Left forelimb (tissue), 1 donor: ENCODE measurements around the gene ART4.

Experiments
- DNase-seq: peaks from one replicate; pipeline ENCODE4 v3.0.0-alpha.2; 2018; ENCODE audit warnings: low spot score

Gene ART4, protein sequence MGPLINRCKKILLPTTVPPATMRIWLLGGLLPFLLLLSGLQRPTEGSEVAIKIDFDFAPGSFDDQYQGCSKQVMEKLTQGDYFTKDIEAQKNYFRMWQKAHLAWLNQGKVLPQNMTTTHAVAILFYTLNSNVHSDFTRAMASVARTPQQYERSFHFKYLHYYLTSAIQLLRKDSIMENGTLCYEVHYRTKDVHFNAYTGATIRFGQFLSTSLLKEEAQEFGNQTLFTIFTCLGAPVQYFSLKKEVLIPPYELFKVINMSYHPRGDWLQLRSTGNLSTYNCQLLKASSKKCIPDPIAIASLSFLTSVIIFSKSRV

DNA sequence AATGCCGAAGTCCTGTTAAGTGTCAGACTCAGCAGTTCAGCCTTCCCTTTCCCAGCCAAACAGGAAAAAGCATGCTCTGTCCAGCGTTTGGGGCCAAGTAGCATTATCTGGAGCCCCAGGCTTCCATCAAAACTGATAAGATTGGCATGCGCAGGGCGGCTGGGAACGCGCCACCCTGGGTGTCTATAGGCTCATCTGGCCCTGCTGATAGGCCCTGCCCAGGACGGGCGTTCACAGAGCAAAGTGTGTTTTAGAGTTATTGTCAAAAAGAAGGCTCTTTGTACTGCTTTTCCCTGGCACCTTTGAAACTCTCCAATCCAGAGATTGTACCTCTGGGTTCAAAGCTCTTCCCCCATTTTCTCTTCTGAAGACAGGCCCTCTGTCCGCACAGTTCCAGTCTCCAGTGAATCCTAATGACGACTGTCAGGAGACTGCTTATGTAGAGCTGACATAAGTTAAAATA, at the start of gene ART4:
ART4 (minus strand) TSS at position 102 of the 463 bp plus-strand sequence. CDS start 413 bp downstream, outside the sequence.
- DNase-seq, result no peak

DNA sequence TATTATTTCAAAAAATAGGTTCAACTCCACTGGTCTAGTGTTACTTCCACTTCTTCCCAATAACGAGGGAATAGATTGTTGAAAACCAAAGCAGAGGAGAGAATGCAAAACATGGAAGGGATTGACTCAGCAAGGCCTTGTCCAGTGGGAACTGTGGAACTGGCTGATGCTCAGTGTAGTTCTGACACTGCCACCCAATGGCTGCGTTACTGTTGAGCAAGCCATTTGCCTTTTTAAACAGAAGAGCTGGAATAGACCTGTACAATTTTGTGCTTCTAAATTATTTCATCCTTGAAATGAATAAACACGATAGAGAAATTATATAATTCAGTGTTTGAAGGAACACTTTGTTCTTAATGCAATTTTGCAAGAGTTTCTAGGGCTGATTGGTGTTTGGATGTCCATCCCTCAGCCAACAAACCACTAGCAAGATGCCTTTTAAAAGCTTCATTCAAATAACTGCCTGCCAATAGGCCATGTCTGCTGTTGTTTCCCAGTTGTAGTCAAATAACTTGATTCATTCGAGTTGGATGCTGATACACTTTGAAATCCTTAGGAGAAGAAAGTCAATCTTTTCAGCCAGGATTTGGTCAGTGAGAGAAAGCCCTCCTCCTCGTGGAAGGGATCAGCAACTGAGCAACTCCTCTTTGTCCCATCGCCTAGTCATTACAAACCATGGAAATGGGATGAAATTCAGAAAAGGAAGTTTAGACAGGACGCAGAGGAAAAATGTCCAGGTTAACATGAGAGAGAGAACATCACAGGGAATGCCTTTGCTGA, 49.6 kb upstream of the ART4 start:
- no peak for DNase-seq

- DNase-seq, result no peak
These were observed 47.4 kb upstream of the ART4 start for GRCh38 chr12:14890701-14891100.

DNA sequence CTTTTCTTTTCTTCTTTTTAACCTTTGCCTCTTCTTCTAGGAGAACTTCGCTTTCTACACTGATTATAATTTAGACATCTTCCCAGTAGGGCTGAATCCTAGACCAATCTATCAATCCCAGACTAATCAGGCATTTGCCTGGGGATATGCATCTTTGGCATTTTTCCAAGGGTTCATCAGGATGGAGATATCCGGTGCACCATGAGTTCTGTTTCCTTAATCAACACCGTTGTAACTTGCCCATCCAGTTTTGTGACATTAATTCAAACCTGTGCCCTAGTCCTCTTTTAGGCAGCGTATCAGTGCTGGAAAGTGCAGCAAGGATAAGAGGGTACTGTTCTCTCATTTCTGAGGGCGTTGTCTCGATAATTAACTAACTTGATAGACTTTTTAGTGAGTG, 42.9 kb upstream of the ART4 start:
- no peak for DNase-seq

- DNase-seq, result peak; percentile 75
These were observed 42.4 kb upstream of the ART4 start, which contains the start of gene MGP for GRCh38 chr12:14885718-14886221. MGP (minus strand) TSS chr12:14885854; CDS start chr12:14885791, 63 bp downstream.

DNA sequence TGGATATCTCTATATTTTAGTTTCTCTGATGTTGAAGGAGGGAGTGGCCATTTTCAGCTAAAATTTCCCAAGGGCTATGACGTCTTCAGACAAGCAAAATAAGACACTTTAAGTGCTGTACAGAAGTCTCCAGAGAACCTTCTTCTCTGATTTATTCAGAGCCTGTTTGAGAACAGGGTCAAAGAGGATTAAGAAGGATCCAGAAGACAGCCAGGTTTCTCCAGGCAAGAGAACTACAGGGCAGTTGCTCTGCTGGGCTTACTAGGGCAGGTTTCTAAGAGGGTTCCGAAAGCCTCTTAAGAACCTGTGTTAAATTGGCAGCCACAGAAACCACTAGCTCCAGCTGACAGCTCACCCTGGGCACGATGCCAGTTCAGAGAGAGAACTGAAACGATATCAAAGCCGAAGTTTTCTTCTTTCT, 41.1 kb upstream of the ART4 start:
- peak; percentile 81 for DNase-seq

GRCh38 chr12:14883686-14884085, 40.4 kb upstream of the ART4 start:
- no peak for DNase-seq

- DNase-seq, result no peak
These were observed 37.6 kb upstream of the ART4 start for GRCh38 chr12:14880890-14881453.

- no peak for DNase-seq
These were observed 36.1 kb upstream of the ART4 start for GRCh38 chr12:14879222-14879933.

DNA sequence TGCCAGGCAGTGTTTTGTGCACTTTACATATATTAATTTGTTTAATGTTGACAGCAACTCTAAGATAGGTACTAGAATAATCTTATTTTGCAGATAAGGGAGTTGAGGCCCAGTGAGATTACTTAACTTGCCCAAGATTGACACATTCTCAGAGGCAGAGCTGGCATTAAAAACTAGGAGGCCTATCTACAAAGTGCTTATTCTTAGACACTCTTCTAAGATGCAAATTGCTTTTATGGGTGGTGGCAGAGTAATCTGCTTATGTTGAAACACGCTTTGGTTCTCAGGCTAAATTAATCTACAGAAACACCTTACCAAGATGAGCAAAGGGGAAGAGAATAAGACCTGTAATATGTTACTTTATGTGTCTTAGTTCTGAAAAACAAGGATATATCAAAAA, 35.2 kb upstream of the ART4 start:
- no peak for DNase-seq

- DNase-seq, result no peak
These were observed 33.5 kb upstream of the ART4 start for GRCh38 chr12:14876833-14877232.

- DNase-seq, result no peak
These were observed 31.6 kb upstream of the ART4 start for GRCh38 chr12:14874882-14875281.

- DNase-seq, result no peak
These were observed 30.3 kb upstream of the ART4 start for GRCh38 chr12:14873440-14874185.

DNA sequence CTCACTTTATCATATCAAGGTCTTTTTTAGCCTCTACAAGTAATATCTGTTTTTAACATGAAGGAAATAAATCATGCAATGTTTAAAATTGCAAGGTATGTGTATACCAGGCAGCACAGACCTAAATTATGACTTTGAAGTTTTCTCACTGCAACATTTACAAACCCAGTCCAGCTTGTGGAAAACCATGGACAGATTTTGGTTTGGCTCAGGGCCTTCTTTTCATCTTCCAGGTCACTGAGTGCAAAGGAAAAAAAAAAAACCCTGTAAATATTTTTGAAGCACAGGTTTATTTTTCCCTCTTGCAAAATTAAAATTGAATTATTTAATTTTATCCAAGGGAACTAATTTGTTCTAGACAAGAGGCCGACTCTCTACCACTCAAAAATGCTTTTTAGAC, 28.6 kb upstream of the ART4 start:
- no peak for DNase-seq

- no peak for DNase-seq
These were observed 27.9 kb upstream of the ART4 start for GRCh38 chr12:14871247-14871646.

- DNase-seq, result no peak
These were observed 25.7 kb upstream of the ART4 start for GRCh38 chr12:14868916-14869506.

DNA sequence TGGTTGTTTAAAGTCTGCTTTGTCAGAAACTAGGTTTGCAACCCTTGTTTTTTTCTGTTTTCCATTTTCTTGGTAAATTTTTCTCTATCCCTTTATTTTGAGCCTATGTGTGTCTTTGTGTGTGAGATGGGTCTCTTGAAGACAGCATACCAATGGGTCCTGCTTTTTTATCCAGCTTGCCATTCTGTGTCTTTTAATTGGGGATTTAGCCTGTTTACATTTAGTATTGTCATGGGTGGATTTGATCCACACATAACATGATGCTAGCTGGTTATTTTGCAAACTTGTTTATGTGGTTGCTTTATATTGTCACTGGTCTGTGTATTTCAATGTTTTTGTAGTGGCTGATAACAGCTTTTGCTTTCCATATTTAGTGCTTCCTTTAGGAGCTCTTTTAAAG, 17.2 kb upstream of the ART4 start:
- no peak for DNase-seq

DNA sequence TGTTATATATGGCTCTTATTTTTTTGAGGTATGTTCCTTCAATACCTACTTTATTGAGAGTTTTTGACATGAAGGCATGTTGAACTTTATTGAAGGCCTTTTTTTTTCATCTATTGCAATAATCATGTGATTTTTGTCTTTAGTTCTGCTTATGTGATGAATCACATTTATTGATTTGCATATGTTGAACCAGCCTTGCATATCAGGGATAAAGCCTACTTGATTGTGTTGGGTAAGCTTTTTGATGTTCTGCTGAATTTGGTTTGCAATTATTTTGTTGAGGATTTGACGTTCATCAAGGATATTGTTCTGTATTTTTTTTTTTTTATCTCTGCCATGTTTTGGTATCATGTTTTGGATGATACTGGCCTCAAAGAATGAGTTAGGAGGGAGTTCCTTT, 15.2 kb upstream of the ART4 start:
- DNase-seq, result no peak

GRCh38 chr12:14854586-14855183, 11.4 kb upstream of the ART4 start:
- no peak for DNase-seq

GRCh38 chr12:14853961-14854360, 10.6 kb upstream of the ART4 start:
- no peak for DNase-seq
